ENCODE data around the gene GPR39. TPM values are rescaled to one million over a fixed set of nuclear protein-coding genes. Genes with fewer than 3 reads are reported as not detected.

The GPR39 gene
- total RNA-seq, 1 donor from 2014 or later: 9.0 TPM

DNA sequence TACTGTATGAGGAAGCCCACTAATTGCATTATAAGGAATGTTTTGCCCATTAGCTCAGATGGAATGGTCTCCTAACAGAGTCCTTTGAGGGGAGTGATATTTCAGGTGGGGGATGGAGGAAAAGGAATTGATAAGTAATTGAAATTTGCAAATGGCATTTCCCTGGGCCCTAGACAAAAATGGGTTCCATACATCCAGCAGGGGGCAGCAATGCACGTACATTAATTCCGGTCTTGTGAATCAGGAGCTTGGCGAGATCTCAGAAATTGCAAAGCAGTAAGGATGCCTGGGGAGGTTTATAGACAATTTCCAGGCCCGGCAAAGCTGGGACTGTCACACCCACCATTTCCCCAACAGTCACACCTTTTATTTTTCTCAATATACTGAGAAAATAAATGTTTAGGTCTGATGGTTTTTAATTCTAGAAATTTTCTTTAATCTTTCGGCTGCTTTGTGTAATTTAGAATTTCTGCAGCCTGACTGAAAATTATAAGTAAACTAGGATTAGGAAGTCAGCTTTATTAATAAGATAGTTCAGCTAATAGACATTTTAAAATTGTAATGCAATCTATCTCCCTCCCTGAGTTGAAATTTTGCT lies 130.6 kb downstream of the GPR39 start:
- no peak for DNase-seq (ENCODE audit: low read depth)
- H3K4me3 ChIP-seq (ENCODE audit: low read depth, low read length): no peak overlapping the region
- TF ChIP-seq CTCF (conservative IDR thresholded peaks at IDR 0.05; ENCODE audit: low read depth, low read length): peak; percentile 75

- TF ChIP-seq CTCF (conservative IDR thresholded peaks at IDR 0.05; ENCODE audit: low read depth, low read length): no peak
- DNase-seq (ENCODE audit: low read depth): no peak
- H3K4me3 ChIP-seq (ENCODE audit: low read depth, low read length): no peak overlapping the region
Observed at GRCh38 chr2:132549935-132550670, 133.5 kb downstream of the GPR39 start.

DNA sequence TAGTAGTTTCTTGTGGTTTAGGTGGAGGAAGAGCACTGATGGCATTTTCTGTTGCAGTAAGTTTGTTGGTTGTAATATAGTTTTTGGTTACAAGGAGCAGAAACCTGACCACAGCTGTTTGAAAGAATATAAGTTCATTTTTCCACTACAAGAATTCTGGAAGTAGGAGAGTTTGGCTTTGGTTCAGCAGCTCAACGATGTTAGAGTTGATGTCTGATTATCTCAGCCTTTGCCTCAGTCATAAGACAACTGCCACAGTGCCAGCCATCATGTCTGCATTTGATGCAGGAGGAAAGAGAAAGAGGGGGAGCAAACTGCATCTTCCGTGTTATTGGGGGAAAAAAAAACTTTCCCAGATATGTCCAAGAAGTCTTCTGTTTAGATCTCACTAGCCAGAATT lies 134.3 kb downstream of the GPR39 start:
- TF ChIP-seq CTCF (conservative IDR thresholded peaks at IDR 0.05; ENCODE audit: low read depth, low read length): no peak
- DNase-seq (ENCODE audit: low read depth): no peak
- H3K4me3 ChIP-seq (ENCODE audit: low read depth, low read length): no peak overlapping the region

DNA sequence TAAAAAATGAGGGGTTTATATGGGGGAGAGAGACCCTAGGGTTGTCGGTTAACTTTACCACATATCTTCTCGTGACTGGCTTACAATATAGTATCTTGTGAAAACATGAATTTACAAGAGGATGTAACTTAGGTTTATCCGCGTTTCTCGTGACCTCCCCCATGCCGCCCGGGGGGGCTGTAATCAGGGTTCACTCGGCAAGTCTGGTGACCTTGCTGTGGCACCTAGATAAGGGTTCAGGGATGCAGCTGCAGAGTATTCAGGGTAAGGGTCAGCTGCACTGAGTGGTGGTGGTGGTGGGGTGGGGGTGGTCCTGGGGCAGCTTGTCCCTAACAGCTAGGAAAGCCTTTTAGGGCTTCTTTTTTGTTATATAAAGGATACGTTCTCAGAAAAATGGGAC lies 141.1 kb downstream of the GPR39 start:
- no peak for TF ChIP-seq CTCF (conservative IDR thresholded peaks at IDR 0.05; ENCODE audit: low read depth, low read length)
- DNase-seq (ENCODE audit: low read depth): no peak
- H3K4me3 ChIP-seq (ENCODE audit: low read depth, low read length): no peak overlapping the region

DNA sequence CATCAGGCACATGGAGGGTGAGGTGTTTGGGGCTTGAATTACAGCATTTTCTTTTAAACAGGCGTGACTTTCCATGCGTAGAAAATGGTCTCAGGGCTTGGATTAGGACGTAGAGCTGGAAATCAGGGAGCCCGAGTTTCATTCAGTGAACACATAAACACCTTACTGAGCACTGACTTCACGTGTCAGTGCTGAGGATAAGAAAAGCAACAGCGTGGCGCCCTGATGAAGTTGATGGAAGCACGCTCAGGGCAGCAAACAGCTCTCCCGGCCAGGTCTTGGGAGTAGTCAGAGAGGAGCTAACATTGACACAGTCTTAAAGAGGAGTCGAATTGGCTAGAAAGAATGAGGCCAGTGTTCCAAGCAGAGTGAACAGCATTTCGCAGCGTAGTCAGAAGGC lies 142.7 kb downstream of the GPR39 start:
- no peak for DNase-seq (ENCODE audit: low read depth)
- no peak for TF ChIP-seq CTCF (conservative IDR thresholded peaks at IDR 0.05; ENCODE audit: low read depth, low read length)
- H3K4me3 ChIP-seq (ENCODE audit: low read depth, low read length): no peak overlapping the region

- no peak for DNase-seq (ENCODE audit: low read depth)
- no peak for TF ChIP-seq CTCF (conservative IDR thresholded peaks at IDR 0.05; ENCODE audit: low read depth, low read length)
- H3K4me3 ChIP-seq (ENCODE audit: low read depth, low read length): no peak overlapping the region
Observed at GRCh38 chr2:132559921-132560320, 143.3 kb downstream of the GPR39 start.

- TF ChIP-seq CTCF (conservative IDR thresholded peaks at IDR 0.05; ENCODE audit: low read depth, low read length): no peak
- no peak overlapping the region for H3K4me3 ChIP-seq (ENCODE audit: low read depth, low read length)
- DNase-seq (ENCODE audit: low read depth): no peak
Observed at GRCh38 chr2:132560562-132560961, 144.0 kb downstream of the GPR39 start.
